ENCODE data around the gene SPOCK2.
"Not testable (repeated sequence)": the region's sequence is repeated elsewhere in the genome, so short reads cannot be mapped to it uniquely, and the experiment has no call there.

SPOCK2 gene

GRCh38 chr10:72050873-72051272 lies 37.5 kb downstream of the SPOCK2 start:
- no peak for DNase-seq

GRCh38 chr10:72049969-72050781 lies 38.2 kb downstream of the SPOCK2 start:
- no peak for DNase-seq

- no peak for DNase-seq
These were observed 38.9 kb downstream of the SPOCK2 start for GRCh38 chr10:72049472-72049871.

- DNase-seq = peak; percentile 94
These were observed 39.8 kb downstream of the SPOCK2 start for GRCh38 chr10:72048450-72049124.

GRCh38 chr10:72045586-72045985 lies 42.8 kb downstream of the SPOCK2 start:
- no peak for DNase-seq

- DNase-seq = peak; percentile 67
These were observed 43.8 kb downstream of the SPOCK2 start for GRCh38 chr10:72044417-72045041.

- no peak for DNase-seq
These were observed 45.1 kb downstream of the SPOCK2 start for GRCh38 chr10:72043016-72043834.

- DNase-seq = no peak
These were observed 46.9 kb downstream of the SPOCK2 start for GRCh38 chr10:72041491-72041890.

- no peak for DNase-seq
These were observed 49.0 kb downstream of the SPOCK2 start for GRCh38 chr10:72039377-72039776.

- no peak for DNase-seq
These were observed 49.8 kb downstream of the SPOCK2 start for GRCh38 chr10:72038458-72039001.

GRCh38 chr10:72037811-72038210 lies 50.5 kb downstream of the SPOCK2 start:
- no peak for DNase-seq

GRCh38 chr10:72037266-72037665 lies 51.1 kb downstream of the SPOCK2 start:
- DNase-seq = no peak

- DNase-seq = no peak
These were observed 53.0 kb downstream of the SPOCK2 start for GRCh38 chr10:72035252-72035887.

GRCh38 chr10:72034761-72035160 lies 53.6 kb downstream of the SPOCK2 start:
- no peak for DNase-seq

- DNase-seq = no peak
These were observed 54.3 kb downstream of the SPOCK2 start for GRCh38 chr10:72034040-72034499.

GRCh38 chr10:72032409-72033162 lies 55.8 kb downstream of the SPOCK2 start:
- not testable (repeated sequence) for DNase-seq

GRCh38 chr10:72031706-72032105 lies 56.6 kb downstream of the SPOCK2 start:
- DNase-seq = no peak

GRCh38 chr10:72030762-72031543 lies 57.4 kb downstream of the SPOCK2 start:
- no peak for DNase-seq

GRCh38 chr10:72029414-72029813 lies 58.9 kb downstream of the SPOCK2 start:
- no peak for DNase-seq

- no peak for DNase-seq
These were observed 60.9 kb downstream of the SPOCK2 start for GRCh38 chr10:72027498-72027897.

Data from right hindlimb (tissue), 1 donor.